KOPT-K1 (cell line): Measurements from ENCODE around the gene NPAS2.

Experiments
- H3K27ac ChIP-seq: fragments of 200-600 bp; sonication (generic); 2 replicates; pipeline ENCODE4 v1.5.1; 2016; ENCODE audit warnings: antibody characterized with exemption, mild to moderate bottlenecking, low read depth, low read length; ENCODE audit not compliant: poor library complexity, severe bottlenecking
- H3K36me3 ChIP-seq: fragments of 200-600 bp; sonication (generic); 2 replicates; pipeline ENCODE4 v1.5.1; 2017; ENCODE audit warnings: antibody characterized with exemption, mild to moderate bottlenecking, low read length, moderate library complexity; ENCODE audit not compliant: insufficient read depth
- H3K9me3 ChIP-seq: fragments of 200-600 bp; sonication (generic); 2 replicates; pipeline ENCODE4 v1.5.1; 2017; ENCODE audit warnings: antibody characterized with exemption, low read length, mild to moderate bottlenecking; ENCODE audit not compliant: insufficient read depth, poor library complexity, severe bottlenecking

NPAS2 gene

DNA sequence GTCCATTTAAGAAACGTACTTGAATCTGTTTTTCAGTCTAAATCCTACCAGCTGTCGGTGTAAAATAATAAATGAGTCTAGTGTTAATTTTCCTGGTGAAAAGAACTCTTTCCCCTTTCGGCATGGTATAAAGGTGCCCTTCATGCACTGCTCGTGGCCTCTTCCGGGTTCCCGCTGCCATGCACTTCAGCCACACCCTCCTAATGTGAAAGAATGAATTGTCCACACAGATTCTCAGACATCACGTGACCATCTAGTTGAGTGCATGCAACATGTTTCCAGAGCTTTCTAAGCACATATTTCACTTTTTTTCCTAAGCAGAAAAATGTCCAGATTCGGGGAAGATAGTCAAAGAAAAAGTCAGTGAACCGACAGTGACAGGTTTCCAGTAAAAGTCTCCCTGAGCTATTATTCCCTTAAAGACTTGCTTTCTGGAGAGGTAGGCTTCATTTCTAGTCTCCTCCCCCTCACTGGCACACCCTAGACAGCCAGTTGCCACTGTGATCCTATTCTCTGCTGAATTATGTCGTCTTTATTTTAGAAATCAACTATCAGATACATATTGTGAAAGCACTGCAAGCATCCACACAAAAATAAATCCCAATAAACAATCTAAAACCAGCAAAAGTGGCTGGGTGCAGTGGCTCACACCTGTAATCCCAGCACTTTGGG is 116.3 kb downstream of the NPAS2 start:
- Histone ChIP-seq H3K27ac (no peak overlapping the region), H3K36me3 (peaks cover 34% of the 10 kb centered on the region), H3K9me3 (no peaks in the 10 kb centered on the region)

DNA sequence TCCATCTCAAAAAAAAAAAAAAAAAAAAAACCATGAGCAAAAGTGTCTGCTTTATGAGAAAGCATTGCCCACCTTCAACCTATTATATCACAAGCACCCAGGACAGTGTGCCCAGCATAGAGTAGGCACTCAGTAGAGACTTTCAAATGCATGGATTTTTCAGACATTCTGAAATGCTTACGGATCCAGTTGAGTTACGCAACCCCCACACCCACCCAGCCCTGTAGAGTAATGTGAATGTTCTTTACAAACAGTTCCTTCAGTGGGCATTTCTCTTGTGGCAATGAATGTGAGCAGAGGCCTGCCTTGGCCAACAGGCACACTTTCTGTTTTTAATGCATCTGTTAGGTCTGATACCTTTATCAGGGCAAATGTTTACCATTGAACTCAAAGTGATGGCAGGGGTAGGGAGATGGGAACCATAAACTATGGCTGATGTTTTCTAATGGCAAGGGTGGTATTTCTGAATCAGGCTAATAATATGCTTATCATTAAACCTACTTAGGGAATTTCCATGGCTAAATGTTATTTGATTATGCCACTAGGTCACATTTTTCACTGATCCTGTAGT is 117.1 kb downstream of the NPAS2 start:
- H3K27ac ChIP-seq = no peak overlapping the region
- peaks cover 33% of the 10 kb centered on the region for H3K36me3 ChIP-seq
- no peaks in the 10 kb centered on the region for H3K9me3 ChIP-seq

DNA sequence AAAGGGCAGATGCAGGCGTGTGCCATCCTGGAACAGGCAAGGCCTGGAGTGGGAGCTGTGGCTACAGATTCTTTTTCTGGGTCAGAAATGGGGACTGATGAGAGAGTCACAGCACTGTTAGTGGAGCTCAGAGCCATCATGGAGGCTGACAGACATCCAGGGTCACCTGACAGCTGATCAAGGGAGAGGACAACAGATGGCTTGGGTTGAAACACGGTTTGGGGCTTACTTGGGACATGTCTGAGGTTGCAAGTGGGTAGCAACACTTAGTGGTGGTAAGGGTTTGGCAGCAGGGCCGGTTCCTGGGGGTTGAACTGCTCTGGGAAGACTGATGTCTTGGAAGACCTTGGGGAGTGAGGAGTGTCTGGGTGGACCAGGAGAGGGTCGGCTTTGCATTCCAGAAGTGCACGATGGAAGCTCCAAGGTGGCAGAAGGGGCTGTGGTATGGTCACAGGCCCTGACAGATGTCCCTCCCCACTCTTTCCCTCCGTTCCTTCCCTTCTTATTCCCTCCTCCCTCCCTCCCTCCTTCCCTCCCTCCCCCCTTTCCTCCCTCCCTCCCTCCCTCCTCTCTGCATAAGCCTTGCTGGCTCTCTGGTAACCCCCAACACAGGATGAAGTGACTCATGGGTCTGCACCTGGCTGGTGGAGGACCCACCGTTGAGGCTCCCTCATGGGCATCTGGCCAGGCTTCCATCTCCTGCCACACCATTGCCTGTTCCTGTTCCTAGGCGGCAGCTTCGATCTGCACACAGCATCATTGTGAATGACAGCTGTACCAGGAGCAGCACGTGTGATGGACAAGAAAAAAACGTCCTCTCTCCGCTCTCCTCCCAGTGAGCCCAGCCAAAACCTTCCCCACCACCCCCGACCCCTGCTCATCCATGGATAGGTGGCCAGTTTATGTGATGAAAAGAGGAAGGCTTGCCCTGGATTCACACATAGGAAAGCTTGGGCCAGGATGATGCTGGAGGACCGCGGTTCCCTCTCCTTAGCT is 118.4 kb downstream of the NPAS2 start:
- Histone ChIP-seq H3K27ac (peak overlapping the region; percentile 57), H3K9me3 (no peaks in the 10 kb centered on the region), H3K36me3 (peaks cover 21% of the 10 kb centered on the region)

DNA sequence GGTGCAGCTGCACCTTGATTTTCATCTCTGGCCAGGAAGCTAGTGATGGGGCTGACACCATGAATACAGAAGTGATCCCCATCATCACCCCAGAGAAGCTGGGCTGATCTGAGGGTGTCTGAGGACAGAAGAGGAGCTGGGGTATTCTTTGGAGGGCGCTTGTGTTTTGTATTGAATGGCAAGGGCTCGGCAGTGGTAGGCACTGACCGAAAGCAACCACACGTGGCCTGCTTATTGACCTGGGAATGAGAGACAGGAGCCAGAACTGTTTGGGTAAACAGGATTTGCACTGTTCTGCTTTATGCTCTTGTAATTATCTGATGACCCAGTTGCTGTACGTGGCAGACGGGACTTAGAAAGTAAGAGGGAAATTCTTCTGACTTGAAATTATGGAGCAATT is 119.5 kb downstream of the NPAS2 start:
- H3K27ac ChIP-seq = peak overlapping the region; percentile 57
- H3K36me3 ChIP-seq = peaks cover 10% of the 10 kb centered on the region; the same call in 1 of the 2 replicates
- no peaks in the 10 kb centered on the region for H3K9me3 ChIP-seq

DNA sequence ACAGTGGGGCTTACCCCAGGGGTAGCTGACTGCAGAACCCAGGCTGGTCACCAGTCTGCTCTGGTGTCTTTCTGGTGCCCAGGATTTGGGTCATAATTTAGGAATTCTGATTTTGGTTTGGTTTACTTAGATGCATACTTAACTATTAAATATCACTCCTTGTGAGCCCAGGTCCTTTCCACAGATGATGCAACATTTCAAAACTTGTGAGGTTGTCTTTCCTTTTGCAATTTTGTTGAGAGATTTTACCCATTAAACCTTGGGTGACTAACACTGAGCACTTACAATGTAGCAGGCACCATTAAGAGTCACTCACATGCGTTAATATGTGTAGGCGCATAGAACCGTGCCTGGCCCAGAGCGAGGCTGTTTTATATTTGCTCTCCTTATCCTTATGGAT is 120.3 kb downstream of the NPAS2 start:
- peaks cover 2% of the 10 kb centered on the region; the same call in 1 of the 2 replicates for H3K36me3 ChIP-seq
- peak overlapping the region; percentile 57 for H3K27ac ChIP-seq
- no peaks in the 10 kb centered on the region for H3K9me3 ChIP-seq

DNA sequence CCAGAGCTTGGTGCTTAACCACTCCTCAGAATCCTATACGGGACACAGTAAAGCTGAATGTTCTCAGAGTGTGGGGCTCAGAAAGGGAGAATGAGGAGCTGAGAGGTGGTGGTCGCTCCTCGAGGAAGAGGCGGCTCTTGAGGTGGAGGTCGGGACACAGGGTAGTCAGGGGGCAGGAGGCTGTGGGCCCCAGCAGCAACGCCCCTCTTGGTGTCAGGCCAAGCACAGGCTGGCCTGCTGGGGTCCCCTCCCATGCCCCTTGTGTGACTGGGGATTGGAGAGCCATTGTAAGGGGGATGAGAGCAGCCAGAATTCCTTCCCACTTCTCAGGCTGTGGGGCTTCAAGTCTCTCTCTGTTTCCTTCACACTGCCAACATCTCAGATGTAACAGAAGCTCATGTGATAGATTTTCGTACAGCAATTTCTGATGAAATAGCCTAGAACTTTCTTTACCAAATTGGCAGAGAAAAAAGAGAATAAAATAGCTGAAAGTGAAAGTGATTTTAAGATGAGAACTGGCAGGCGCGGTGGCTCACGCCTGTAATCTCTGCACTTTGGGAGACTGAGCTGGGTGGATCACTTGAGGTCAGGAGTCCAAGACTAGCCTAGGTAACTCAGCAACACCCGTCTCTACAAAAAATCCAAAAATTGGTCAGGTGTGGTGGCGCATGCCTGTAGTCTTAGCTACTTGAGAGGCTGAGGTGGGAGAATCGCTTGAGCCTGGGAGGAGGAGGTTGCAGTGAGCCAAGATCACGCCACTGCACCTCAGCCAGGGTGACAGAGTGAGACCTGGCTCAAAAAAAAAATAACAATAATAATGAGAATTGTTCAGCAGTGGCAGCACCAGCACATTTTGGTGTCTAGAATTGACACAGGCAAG is 121.1 kb downstream of the NPAS2 start:
- Histone ChIP-seq H3K27ac (peak overlapping the region; percentile 57), H3K9me3 (no peaks in the 10 kb centered on the region), H3K36me3 (no peaks in the 10 kb centered on the region)

DNA sequence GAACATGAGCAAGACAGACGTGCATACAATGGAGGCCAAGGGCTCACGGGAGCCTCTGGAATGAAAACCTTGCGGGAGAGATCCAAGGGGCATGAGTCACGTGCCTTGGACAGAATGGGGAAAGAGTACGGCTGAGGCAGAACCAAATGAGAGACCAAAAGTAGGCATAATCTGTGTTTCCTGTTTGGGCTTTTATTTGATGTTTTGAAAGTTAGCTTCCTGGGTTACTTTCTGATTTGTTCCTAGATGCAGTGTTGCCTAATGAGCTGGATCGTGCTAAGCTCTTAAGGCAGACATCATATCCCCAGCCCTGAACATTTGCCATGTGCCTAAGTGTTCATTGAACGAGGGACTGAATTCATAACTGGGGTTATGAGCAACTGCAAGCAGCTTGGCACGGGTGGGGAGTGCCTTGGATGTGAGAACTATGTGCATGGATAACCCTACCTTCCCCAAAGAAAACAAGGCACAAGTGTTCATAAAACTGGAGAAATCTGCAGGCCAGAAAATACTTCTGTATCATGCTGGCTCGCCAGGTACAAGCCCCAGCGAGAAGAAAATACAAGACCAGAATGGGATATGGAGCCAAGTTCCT is 121.8 kb downstream of the NPAS2 start:
- H3K27ac ChIP-seq = peak overlapping the region; percentile 57
- no peaks in the 10 kb centered on the region for H3K36me3 ChIP-seq
- no peaks in the 10 kb centered on the region for H3K9me3 ChIP-seq

DNA sequence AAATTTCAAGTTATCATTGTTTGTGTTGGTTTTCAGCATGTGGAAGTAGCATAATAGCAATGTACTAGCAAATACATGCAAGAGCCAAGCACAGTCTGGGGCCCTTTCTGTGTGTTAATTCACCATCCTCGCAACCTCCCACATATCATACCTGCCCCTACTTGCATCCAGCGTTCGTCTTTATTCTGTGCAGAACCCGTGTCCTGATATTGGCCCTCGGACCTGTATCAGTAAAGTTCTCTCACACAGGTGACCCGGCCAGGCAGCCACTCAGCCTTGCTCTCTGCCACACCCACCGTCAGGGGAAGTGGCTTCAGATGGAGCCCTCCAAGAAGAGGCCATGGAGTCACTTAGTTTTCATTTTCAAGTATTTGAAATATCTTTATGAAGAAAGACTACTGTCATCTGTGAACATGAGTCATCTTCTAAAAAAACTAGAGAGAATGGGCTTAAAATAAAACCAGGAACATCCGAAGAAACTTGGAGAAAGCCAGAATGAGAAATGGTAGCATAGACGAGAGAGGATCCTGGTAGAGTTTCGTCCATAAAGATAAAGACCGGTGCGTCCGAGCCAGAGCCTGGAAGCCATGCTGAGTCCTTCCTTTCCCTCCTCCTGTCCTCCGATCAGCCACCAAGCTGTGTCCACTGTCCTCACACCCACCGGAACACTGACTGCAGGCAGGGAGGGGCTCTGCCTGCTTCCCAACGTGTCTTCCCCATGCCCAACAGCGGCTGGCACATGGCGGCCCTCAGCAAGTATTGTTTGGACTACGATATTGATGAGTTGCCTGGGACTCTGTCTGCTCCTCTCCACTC is 124.9 kb downstream of the NPAS2 start:
- Histone ChIP-seq H3K9me3 (no peaks in the 10 kb centered on the region), H3K36me3 (peaks cover 6% of the 10 kb centered on the region), H3K27ac (no peak overlapping the region)

DNA sequence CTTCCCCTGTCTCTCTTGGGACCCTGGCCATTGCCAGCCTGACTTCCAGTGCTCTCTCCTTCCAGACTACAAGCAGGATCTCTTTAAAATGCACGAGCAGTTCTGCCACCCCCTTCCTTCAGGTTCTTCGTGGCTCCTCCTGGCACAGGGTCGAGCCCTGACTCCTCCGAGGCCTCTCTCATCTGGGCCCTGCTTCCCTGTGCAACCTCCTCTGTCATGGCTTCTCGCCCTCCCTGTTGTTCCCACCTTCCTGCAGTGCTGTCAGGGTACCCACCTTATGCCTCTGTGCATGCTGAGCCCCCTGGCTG is 125.4 kb downstream of the NPAS2 start:
- no peak overlapping the region for H3K27ac ChIP-seq
- H3K9me3 ChIP-seq = no peaks in the 10 kb centered on the region
- peaks cover 7% of the 10 kb centered on the region for H3K36me3 ChIP-seq

DNA sequence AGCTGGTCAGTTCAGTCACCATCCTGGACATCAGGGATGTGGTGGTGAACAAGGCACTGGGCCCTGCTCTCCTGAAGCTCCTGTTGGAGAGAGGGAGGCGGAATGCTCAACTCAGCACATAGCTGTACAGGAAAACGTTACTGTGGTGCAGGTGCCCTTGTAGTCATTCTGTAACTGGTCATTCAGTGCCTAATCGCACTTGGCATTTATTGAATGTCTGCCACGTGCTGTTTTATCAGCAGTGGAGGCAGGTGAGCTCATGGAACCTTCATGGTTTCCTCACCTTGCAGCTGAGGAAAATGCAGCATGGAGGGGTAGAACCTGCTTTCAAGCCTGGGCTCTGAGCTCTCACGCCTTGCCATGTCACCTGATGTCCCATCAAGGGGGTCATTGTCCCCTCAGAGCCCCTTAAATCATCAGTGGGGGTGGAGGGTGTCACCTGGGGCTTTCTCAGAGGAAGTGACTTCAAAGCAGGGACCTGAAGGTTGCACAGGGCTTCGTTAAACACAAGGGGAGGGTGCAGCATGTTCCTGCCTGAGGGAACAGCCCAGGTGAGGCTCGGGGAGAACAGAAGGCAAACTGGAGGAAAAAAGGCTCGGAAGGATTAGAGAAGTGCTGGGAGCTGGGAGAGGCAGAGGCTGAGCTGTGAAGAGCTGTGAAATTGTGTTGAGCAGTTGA is 126.1 kb downstream of the NPAS2 start:
- Histone ChIP-seq H3K36me3 (peaks cover 7% of the 10 kb centered on the region), H3K9me3 (no peaks in the 10 kb centered on the region), H3K27ac (no peak overlapping the region)

DNA sequence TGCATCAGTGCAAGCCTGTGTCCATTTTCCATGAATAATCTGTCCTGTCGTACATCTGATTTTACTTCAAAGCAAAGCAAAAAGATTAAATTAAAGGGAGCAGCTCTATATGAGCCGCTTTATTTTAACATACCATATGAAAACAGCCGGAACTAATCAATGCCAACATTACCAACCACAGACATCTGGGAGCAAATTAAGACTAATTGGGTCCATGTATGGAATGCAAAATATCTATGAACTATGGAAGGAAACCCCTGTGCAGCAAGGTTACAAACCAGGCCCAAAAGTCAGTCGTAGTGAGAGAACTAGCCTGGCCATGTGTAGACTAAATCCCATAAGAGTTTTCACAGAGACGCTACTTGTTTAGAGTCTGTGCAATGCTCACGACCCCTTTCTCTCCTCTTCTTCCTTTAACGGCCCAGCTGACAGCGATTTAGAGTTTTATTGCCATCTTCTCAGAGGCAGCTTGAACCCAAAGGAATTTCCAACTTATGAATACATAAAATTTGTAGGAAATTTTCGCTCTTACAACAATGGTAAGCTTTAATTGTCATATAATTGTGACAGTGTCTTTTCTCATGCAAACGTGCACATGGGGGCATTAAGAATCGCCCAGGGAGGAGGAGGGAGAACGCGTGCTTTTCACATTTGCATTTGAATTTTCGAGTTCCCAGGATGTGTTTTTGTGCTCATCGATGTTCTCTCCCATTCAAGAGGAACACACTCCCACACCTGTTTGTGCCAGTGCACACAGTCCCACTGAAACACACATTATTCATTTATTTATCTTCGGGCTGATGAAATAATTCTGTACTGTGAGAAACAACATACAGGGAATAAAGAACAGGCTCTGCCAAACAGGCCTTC is 129.2 kb downstream of the NPAS2 start:
- Histone ChIP-seq H3K36me3 (peaks cover 7% of the 10 kb centered on the region), H3K9me3 (no peaks in the 10 kb centered on the region), H3K27ac (no peak overlapping the region)

DNA sequence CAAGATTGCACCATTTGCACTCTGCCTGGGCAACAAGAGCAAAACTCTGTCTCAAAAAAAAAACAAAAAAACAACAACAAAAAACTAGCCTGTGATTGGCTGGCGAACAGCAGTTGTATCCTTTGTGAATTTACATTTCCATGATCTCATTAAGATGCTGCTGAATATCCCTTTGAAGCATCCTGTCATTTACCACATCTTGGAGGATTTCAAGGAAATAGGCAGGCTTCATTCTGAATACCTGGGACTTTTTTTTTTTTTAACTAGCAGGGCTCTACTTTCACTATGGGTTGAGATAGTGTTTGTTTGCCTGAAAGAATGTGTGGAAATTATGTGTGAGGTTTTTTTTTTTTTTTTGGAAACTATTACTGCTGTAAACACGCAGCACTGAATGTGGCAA is 132.6 kb downstream of the NPAS2 start:
- Histone ChIP-seq H3K36me3 (peaks cover 7% of the 10 kb centered on the region), H3K9me3 (no peaks in the 10 kb centered on the region), H3K27ac (no peak overlapping the region)
